Uterus (tissue), 2 donors: ENCODE data around the gene SLTM.

Experiments
- POLR2A ChIP-seq, 2 donors: fragments of 450-650 bp; IDR thresholded peaks; one replicate each; pipeline ENCODE4 v1.6.1; 2016; ENCODE audit warnings: antibody characterized with exemption in 2 of 2, mild to moderate bottlenecking in 1 of 2, moderate library complexity in 1 of 2
- TF ChIP-seq, protein P1 (sequence below), 4 experiments: fragments of 200-600 bp in 2 of 4; fragments of 450-650 bp in 2 of 4; sonication (generic) in 2 of 4; IDR thresholded peaks; one replicate each; pipeline ENCODE4 v1.5.1; 2016 to 2019; ENCODE audit warnings: antibody characterized with exemption in 4 of 4, mild to moderate bottlenecking in 2 of 4, moderate library complexity in 1 of 4

DNA sequence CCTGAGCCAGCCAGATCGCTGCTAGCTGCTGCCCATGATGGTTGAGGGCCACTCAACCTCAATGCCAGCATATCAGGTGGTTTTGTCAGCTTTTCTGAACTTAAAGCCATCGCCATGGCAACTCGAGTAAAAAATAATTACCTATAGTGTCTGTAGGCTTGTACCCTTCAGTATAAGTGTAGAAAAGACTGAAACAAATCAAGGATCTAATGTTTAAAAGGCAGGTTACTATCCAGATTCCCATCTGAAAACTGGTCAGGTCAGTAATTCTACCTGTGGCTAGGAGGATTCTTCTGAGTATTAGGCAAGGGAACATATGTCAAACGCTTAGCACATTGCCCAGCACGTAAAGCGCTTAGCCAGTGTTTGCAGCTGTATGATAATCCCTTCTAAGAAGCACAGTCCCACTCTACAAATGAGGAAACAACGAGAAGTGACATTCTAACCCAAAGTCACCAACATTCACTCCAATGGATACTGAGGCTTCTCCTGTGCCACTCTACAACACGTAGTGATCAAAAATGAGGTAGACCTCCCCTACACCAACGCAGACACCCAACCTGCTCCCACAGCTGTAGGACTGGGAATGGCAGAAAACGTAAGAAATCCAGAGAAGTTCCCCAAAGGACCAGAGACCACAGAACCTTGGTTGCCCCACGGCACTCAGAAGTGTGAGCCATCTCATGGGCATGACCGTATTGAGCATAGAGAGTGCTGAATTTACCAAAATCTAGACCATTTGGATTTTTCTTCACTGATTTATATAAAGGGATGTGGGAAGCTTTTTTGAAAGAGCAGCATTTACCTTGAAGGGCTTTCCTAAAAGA, 55.3 kb downstream of the SLTM start:
- TF ChIP-seq, protein P1, sequence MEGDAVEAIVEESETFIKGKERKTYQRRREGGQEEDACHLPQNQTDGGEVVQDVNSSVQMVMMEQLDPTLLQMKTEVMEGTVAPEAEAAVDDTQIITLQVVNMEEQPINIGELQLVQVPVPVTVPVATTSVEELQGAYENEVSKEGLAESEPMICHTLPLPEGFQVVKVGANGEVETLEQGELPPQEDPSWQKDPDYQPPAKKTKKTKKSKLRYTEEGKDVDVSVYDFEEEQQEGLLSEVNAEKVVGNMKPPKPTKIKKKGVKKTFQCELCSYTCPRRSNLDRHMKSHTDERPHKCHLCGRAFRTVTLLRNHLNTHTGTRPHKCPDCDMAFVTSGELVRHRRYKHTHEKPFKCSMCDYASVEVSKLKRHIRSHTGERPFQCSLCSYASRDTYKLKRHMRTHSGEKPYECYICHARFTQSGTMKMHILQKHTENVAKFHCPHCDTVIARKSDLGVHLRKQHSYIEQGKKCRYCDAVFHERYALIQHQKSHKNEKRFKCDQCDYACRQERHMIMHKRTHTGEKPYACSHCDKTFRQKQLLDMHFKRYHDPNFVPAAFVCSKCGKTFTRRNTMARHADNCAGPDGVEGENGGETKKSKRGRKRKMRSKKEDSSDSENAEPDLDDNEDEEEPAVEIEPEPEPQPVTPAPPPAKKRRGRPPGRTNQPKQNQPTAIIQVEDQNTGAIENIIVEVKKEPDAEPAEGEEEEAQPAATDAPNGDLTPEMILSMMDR (IDR thresholded peaks at IDR 0.05) = no peak
- no peak for TF ChIP-seq POLR2A (IDR thresholded peaks at IDR 0.05)
